NCI-H146 treated with DMSO at 0.1 percent for 48 hours (cell line): ENCODE measurements around the gene RNF186.
"Not testable (repeated sequence)": the region's sequence is repeated elsewhere in the genome, so short reads cannot be mapped to it uniquely, and the experiment has no call there.

Source experiments
- DNase-seq: peaks from one replicate; lab custom pipeline; 2025; ENCODE audit not compliant: unreplicated experiment; lab: John Stamatoyannopoulos, UW

The RNF186 gene, protein sequence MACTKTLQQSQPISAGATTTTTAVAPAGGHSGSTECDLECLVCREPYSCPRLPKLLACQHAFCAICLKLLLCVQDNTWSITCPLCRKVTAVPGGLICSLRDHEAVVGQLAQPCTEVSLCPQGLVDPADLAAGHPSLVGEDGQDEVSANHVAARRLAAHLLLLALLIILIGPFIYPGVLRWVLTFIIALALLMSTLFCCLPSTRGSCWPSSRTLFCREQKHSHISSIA

DNA sequence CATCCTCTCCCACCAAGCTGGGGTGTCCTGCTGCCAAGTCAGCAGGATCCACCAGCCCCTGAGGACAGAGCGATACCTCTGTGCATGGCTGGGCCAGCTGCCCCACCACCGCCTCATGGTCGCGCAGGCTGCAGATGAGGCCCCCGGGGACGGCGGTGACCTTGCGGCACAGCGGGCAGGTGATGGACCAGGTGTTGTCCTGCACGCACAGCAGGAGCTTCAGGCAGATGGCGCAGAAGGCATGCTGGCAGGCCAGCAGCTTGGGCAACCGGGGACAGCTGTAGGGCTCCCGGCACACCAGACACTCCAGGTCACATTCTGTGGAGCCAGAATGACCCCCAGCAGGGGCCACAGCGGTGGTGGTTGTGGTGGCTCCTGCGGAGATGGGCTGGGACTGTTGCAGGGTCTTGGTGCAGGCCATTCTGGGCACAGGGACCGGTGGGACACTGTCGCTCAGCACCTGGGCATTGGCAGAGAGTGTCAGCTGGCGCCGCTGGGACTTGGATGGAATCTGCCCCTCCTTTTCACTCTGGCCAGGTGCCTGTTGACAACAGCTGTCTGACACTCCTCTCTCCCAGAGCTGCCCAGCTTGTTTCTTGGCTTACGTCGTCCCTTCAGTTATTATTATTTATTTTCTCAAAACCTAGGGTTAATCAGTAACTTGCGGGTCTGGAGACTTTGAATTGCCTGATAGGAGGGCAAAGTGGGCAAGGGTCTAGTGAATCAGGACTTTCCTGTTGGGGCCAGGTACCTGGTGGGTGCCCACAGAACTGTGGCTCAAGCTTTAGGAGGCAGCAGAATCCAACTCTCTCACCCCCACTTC, at the start of gene RNF186:
TSS of gene RNF186 (minus strand) at position 603 of the 823 bp plus-strand sequence. CDS start at position 421, 182 bp downstream.
- DNase-seq: peak; percentile 62

DNA sequence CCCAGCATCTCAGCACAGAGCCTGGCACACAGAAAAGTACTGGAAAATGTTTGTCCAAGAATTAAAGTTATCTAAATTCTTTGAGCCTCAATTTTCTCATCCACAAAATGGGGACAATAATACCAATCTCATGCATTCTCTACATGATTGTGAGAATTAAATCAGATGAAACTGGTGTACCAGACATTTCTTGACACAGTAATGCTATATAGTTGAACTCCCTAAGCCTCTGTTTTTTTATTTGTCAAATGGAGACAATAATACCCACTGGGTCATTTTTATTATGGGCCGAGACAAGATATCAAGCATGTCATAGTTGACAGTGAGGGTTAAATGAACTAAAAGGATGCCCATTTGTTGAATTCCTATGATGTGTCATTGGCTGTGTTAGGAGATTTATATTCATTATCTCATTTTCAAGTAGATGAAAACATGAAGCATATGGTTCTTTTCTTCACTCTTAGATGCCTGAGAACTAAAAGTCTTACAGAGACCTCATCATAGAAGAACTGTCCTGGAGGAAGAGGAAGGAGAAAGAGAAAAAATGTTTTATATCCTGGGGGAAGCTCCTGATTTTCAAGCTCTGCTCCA, 49.6 kb upstream of the RNF186 start:
- no peak for DNase-seq

DNA sequence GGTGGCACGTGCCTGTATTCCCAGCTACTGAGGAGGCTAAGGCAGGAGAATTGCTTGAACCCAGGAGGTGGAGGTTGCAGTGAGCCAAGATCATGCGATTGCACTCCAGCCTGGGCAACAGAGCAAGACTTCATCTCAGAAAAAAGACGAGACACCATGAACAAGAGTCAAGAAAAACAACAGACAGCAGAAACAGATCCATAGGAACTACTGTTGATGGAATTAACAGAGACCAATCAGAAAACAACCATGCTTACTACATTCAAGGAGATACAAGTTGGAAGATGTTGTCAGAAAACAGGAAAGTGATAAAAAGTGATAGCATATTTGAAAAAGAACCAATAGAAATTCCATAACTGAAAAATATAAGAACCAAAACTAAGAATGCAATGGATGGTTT, 47.9 kb upstream of the RNF186 start:
- DNase-seq: no peak

DNA sequence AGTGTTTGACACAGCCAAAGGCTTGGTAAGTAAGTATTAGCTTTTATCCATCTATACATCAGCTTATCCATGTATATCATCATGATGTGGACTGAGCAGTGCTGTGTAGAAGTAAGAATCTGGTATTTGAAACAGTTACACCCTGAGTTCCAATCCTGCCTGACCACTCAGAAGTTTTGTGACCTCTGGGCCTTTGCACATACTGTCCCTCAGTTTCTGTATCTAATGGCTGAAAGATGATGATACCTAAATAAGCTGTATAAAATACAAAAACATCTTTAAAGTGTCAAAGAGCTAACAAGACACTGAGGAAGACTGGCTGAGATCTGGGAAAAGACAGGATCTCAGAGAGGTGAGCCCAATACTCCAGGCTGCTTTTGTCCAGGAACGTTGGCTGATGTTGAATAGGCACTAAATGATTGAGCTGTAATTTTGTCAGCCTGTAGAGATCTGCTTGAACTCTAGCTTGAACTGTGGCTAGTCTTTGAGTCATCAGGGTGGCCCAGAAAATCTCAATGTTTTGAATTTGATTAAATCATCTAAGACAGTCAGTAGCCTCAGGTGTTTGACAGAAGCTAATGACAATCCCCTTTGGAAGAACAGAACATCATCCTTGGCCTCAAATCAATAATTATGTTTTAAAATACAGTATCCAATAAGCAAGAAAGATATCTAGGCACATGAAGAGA, 46.9 kb upstream of the RNF186 start:
- no peak for DNase-seq

DNA sequence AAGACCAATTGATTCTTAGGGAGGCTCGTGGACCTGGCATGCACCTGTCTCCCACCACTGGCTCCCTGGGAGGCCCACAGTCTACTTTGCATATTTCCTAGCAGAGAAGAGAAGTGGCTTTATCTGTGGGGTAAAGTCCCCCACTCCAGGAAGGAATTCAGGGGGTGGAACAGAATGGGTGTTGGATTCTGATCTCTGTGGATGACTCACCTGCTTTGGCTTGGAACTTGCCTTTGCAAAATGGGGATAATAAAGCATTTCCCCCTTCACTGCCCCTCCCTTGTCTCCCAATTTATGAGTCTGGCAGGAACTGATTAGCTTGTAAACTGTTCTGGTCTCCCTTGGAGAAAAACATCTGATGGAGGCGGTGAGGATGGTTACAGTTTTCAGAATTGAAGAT, 46.0 kb upstream of the RNF186 start:
- DNase-seq: no peak

DNA sequence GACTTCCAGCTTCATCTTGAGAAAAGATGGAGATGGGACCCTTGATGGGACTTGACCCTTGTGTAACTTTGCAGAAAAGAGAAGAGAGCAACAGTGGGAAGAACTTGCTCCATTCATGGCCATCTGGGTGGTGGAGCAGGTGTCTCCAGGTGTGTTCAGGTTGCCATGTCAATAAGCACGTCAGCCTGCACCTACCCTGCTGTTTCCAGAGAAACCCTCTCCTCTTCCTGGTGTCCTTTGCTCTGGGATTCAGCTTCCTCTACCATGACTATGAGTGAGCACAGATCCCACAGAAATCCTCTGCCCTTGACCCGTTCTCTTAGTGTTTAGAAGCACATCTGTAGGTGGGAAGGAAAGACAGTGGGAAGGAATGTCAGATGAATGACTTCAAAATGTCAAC, 45.3 kb upstream of the RNF186 start:
- peak; percentile 35 for DNase-seq

DNA sequence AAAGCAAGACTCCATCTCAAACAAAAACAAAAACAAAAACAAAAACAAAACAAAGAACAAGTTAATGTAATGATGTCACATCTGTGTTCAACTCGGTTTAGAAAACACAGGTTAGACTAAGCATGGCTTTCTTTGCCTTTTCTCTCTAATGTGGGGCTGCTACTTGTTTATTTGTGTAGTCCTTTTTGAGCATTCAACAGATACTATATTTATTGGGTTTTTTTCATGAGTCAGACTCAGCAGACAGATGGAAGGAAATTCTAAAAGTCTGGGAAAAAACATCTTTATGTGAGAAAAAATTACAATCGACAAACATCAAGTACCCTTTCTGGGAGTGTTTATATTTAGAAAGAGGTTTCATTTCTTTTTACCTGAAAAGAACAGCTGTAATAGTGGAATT, 44.8 kb upstream of the RNF186 start:
- no peak for DNase-seq

DNA sequence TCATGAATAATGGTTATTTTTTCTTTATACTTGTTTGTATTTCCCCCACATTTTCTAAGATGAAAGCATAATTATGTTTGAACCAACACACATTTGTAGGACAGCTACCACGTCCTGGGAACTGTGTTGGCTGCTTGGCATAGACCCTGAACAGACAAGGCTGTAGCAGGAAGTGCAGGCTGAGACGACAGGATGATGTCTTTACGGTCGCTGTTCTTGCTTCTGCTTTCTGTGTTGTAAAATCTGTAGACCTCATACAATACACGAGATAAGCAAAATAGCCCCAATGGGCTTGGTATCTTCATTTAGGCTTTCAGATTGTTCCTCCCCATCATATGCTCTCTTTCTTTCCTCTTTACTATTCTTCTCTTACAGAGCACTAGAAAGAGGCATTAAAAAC, 43.8 kb upstream of the RNF186 start:
- DNase-seq: no peak

DNA sequence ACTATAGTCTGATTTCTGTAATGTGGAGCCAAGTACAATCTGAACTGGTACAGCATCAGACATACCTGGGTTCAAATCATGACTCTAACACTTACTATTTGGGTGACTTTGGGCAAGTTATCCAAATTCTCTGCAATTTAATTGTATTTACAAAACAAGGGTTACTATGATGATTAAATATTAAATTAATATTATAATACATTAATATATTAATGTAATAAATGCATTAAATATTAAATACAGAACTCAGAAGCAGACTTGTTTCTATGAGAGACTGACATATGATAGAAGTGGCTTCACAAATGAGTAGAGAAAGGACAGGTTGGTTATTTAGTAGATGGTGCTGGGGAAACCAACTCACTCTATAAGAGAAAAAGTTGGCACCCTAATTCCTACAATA, 39.8 kb upstream of the RNF186 start:
- no peak for DNase-seq

DNA sequence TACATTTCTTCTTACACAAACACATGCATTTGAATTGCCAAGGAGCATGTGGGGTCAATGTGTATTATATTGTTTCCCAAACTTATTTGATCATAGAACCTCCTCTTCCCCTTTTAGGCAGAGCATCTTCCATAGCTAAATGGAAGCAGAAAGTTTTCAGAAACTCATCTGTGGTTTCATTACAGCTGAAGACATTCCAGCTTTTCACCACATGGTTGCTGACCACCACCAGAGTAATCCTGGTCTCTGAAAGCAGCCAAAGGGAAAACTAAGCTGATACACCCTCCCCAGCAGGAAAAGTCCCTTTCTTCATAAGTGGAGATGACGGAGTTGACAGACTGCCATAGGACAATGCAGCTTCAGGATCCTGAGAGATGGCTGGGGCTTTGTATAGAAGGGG, 37.0 kb upstream of the RNF186 start:
- DNase-seq: no peak

DNA sequence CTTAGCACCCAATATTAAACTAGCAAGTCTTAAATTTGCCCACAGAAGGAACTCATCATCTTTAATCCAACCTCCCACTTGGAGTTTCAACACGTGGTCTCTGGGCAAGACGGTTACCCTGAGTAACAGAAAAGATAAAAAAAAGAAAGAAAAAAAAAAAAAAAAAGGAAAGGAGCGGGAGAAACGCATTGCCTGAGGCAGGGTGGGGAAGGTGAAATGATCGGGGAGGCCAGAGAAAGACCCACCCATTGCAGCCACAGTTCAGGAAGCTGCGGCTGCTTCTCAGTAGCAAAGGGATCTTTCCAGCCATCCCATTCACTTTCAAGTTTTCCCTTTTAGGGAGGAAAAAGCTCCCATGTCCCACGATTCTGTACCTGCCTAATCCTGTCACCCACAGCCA, 35.1 kb upstream of the RNF186 start:
- DNase-seq: no peak

DNA sequence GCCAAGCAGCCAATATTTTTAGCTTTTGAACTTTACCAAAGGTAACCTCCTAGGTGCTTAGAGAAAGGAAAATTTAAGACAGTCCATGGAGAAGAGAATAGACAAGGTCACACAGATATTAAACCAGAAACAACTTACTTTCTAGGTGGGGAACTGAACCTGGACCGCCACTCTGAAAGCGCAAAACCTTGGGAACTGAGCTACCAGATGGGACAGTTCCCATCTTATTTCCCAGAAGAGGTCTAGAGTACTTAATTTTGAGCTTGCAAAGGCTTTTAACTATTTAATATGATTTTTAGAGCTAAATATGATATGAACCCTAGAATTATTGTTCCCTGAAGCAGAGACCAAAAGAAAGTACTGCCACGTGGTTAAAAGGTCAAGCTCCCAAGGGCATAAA, 34.2 kb upstream of the RNF186 start:
- not testable (repeated sequence) for DNase-seq

DNA sequence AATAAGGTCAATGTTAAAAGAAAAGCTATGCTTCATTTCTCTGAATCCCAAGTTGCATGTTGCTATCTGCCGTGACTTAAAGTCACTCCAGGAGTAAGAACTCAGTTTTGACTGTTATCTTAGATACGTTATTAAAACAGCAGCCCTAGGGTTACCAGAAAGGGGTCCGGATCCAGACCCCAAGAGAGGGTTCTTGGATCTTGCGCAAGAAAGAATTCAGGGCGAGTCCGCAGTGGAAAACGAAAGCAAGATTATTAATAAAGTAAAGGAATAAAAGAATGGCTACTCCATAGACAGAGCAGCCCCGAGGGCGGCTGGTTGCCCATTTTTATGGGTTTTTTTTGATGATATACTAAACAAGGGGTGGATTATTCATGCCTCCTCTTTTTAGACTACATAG, 32.3 kb upstream of the RNF186 start:
- not testable (repeated sequence) for DNase-seq

DNA sequence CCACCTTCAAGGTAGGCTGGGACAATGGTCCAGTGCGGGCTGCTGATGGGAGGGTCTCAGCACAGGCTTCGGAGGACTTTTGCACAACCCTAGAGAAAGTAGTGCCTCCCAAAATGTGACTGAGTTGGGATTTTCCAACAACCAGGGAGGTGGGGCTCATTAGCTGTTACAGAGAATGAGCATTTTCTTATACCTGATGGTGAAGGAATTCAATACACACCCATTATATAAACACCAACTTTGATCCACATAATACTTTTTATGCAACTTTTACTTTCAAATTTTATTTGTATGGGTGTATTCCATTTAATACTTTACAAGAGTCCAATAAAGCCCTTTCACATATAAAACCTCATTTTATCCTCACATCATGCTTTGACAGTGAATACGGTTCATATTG, 31.3 kb upstream of the RNF186 start:
- DNase-seq: no peak

DNA sequence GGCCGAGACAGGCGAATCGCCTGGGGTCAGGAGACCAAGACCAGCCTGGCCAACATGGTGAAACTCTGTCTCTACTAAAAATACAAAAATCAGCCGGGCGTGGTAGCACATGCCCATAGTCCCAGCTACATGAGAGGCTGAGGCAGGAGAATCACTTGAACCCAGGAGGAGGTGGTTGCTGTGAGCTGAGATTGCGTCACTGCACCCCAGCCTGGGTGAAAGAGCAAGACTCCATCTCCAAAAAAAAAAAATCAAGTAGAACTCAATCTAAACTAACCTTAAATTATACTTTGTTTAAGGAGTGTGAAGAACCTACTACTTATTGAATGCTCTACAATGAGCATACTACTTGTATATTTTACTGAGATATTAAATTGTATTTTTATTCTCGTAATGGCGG, 30.5 kb upstream of the RNF186 start:
- DNase-seq: no peak

DNA sequence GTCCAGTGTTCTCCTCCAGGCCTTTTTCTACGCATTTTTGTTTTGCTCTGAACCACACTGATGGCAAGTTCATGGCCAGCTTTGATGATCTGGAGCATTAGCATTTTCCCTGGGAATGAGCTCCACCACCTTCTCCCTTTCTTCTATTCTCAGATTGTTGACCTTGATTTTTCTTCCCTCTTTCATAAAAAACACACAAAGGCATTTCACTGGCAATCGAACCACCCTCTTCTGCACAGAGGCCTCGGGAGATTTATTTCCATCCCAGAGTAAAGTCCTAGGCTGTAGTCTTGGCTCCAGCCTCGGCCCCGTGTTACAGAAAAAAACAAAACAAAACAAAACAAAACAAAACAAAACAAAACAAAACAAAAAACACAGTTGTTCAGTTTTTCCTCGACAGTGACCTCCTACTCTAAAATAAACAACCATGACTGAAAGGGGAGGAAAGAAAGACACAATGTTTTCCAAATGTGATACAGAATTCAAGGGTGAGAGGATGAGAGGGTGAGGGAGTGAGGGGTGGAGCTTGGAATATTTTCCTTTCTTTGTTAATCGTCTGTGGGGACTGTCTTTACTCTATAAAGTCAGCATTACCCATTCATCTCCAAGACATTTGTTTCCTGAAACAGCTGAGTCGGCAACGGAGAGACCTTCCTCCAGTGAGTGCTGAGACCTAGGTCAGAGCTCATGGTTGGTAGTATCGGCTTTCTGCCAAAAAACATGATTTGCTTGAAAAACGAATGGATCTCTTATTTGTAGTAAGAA, 29.8 kb upstream of the RNF186 start:
- DNase-seq: no peak

DNA sequence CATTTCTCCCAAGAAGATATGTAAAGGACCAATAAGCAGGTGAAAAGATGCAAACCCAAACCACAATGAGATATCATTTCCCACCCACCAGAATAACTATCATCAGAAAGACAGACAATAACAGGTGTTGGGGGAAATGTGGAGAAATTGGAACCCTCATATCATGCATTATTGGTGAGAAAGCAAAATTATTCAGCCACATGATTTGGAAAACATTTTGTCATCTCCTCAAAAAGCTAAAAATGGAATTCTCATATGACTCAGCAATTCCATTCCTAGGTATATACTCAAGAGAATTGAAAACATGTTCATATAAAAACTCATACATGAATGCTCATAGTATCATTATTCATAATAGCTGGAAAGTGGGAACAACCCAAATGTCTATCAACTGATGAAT, 25.1 kb upstream of the RNF186 start:
- no peak for DNase-seq

DNA sequence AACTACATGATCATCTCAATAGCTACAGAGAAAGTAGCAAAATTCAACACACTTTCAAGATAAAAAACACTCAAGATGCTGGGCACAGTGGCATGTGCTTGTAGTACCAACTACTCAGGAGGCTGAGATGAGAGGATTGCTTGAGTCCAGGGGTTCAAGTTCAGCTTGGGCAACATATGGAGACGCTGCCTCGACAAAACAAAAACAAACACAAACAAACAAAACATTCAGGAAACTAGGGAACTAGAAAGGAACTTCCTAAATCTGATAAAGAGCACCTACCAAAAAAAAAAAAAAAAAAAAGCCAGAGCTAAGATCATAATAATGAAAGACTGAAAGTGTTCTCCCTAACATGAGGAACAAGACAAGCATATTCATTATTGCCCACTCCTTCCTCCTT, 22.8 kb upstream of the RNF186 start:
- DNase-seq: no peak

DNA sequence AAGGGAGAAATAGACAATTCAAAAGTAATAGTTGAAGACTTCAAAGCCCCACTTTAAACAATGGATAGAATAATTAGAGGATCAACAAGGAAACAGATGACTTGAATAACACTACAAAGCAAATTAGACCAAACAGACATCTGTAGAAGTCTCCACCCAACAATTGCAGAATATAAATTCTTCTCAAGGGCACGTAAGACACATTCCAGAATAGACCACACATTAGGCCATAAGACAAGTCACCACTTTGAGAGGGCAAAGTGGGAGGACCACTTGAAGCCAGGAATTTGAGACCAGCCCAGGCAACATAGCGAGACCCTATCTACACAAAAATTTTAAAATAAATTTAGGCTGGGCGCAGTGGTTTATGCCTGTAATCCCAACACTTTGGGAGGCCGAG, 20.5 kb upstream of the RNF186 start:
- DNase-seq: no peak

DNA sequence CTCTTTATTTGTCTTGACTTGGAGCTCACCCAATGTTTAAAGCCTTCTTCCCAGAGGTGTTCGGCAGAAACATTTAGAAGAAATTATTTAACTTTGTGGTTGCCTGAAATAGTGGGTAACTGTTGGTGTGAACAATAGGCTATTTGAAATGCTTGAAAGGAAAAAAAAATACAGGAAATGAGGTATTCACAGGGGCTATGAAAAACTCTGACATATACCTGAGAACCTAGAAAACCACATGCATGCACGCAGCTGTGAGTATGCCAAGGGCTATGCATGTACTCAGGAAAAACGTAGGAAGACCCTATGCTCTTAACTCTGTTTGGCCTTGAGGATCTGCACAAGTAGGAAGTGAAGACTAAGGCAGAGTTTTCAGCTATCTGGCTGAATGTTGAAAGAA, 16.4 kb upstream of the RNF186 start:
- no peak for DNase-seq

DNA sequence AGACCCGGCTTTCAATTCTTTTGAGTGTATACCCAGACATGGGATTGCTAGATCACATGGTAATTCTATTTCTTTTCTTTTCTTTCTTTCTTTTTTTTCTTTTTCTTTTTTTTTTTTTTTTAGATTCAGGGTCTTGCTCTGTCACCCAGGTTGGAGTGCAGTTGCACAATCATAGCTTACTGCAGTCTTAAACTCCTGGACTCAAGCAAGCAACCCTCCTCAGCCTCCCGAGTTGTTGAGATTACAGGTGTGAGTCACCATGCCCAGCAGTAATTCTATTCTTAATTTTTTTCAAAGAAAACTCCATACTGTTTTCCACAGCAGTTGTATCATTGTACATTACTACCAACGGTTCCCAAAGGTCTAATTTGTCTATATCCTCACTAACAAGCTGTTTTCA, 13.5 kb upstream of the RNF186 start:
- DNase-seq: no peak
